Inferior parietal cortex (tissue), 1 donor: ENCODE measurements around the gene RORB.

Experiments
- DNase-seq: peaks from one replicate; pipeline ENCODE4 v3.0.0-alpha.2; 2016; ENCODE audit errors: extremely low spot score

RORB gene

GRCh38 chr9:74598874-74599273, 101.7 kb downstream of the RORB start:
- no peak for DNase-seq

GRCh38 chr9:74609671-74610405, 112.7 kb downstream of the RORB start:
- no peak for DNase-seq

GRCh38 chr9:74610523-74611061, 113.5 kb downstream of the RORB start:
- no peak for DNase-seq

- DNase-seq: no peak
These were observed 133.1 kb downstream of the RORB start for GRCh38 chr9:74630228-74630627.

GRCh38 chr9:74639112-74639511, 142.0 kb downstream of the RORB start:
- no peak for DNase-seq

GRCh38 chr9:74642376-74642775, 145.2 kb downstream of the RORB start:
- DNase-seq: no peak

GRCh38 chr9:74643303-74643923, 146.3 kb downstream of the RORB start:
- no peak for DNase-seq

- no peak for DNase-seq
These were observed 146.9 kb downstream of the RORB start for GRCh38 chr9:74644023-74644422.

- DNase-seq: peak; percentile 77
These were observed 148.0 kb downstream of the RORB start for GRCh38 chr9:74645007-74645639.

GRCh38 chr9:74653410-74654080, 156.4 kb downstream of the RORB start:
- DNase-seq: no peak

- no peak for DNase-seq
These were observed 165.5 kb downstream of the RORB start for GRCh38 chr9:74662674-74663073.

- DNase-seq: no peak
These were observed 166.3 kb downstream of the RORB start for GRCh38 chr9:74663439-74663838.

GRCh38 chr9:74666625-74667316, 169.6 kb downstream of the RORB start:
- no peak for DNase-seq

- DNase-seq: no peak
These were observed 175.1 kb downstream of the RORB start for GRCh38 chr9:74672237-74672636.

- DNase-seq: no peak
These were observed 176.9 kb downstream of the RORB start for GRCh38 chr9:74674077-74674476.

- no peak for DNase-seq
These were observed 184.8 kb downstream of the RORB start for GRCh38 chr9:74681906-74682305.

- DNase-seq: peak; percentile 59
These were observed 186.2 kb downstream of the RORB start for GRCh38 chr9:74683322-74683721.

GRCh38 chr9:74691058-74691457, 193.9 kb downstream of the RORB start:
- no peak for DNase-seq

GRCh38 chr9:74696520-74696919, 199.4 kb downstream of the RORB start:
- DNase-seq: no peak

GRCh38 chr9:74697535-74697934, 200.4 kb downstream of the RORB start:
- no peak for DNase-seq

- DNase-seq: no peak
These were observed 214.2 kb downstream of the RORB start for GRCh38 chr9:74711341-74711740.

GRCh38 chr9:74718709-74719108, 221.6 kb downstream of the RORB start:
- no peak for DNase-seq
